Measurements from ENCODE around the gene FUT1.
"Not testable (repeated sequence)": the region's sequence is repeated elsewhere in the genome, so short reads cannot be mapped to it uniquely, and the experiment has no call there.

Gene FUT1

DNA sequence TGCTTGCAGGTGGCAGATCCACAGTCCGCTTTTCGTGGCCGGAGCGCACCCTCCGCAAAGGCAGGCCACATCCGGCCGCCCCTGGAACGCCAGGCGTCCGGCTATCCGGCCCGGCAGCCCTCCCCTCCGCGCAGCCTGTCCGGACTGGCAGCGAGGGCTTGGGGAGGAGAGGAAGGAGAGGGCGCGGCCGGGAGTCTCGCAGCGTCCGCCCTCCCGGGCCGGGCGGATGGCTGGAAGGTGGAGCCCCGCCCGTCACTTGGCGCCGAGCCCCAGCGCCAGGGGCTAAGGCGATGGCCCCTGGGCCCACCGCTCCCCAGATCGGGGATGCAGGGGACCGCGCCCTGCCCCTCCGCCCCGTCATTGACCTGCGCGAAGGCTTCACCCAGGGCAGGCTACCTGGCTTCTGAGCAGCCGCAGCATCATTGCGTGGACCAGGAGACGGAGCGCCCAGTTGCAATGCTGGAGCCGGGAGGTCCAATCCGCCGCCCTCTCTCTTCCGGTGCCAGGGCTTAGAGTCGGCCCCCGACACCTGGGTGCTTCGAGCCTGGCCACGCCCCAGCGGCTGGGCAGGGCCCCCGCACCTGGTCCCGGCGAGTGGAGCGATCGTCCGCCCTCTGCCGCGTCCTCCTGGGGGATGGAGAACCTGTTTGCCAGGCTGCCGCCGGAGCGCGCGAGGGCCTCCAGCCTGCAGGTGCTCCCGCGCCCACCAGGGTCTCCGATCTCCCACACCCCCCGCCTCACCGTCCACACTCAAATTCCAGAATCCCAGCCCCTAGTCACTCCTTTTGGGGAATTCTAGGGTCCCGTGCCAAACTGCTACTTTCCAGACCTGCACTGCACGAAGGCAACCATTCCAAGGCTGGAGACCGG lies at the start of gene FUT1:
Gene FUT1, minus strand, starts transcription at position 146 of the 870 bp plus-strand sequence. CDS start 1,360 bp downstream, outside the sequence.
- peak; percentile 94 for DNase-seq

DNA sequence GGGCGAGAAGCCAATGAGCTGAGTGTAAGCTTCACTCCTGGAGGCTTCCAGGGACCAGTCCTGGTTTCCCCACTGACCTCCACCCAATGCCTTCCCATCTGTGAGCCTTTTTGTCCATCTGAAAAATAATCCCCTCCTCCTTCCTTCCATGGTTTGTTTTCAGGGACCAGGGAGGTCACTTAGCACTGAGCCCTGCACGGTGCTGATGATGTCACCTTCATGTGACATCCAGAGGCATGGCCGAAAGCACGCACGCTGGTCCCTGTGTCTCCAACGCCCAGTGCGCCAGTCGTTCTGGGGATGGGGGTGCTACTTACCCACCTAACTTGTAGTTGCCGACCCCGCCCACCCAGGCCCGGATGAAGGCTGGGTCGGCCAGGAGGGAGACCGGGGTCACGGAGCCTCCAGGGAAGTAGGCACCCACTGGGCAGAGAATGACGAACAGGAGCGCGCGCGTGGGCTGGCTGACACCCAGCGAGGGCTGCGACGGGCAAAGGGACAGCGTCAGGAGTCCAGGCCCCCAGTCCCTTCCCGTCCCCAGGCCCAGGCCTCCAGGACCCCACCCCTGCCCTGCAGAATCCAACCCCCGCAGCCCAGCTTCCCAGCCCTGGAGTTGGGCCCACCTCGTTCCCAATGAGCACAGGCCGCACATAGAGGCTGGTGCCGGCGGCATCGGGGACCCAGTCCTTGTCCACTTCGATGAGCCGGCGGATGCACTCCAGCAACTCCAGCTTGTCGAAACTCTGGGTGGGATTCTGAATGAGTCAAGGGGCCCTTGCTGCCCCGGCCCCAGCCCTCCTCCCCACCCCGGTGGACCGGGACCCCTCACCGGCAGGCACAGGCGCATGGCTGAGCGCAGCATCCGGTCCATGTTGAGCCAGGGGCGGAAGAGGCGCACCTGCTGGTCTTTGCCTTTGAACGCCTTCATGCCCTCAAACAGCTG lies 47.2 kb upstream of the FUT1 start:
- no peak for DNase-seq

DNA sequence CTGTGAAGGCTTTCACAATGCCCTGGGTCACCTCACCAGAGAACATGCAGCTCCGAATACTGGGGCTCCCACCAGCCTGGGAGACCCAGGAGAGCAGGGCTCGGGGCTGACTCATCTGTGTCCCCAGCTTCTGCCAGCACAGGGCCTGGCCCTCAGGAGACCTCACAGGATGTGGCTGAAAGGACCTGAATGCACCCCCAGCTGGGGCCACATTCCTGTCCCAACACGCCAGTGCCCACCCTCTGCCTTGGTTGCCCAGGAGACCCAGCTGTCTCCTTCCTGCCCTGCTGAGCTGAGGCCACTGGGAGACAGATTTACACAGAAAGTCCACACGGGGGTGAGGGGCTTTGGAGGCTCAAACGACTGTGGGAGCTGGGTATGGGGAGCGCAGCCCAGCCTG lies 46.5 kb upstream of the FUT1 start:
- DNase-seq = no peak

DNA sequence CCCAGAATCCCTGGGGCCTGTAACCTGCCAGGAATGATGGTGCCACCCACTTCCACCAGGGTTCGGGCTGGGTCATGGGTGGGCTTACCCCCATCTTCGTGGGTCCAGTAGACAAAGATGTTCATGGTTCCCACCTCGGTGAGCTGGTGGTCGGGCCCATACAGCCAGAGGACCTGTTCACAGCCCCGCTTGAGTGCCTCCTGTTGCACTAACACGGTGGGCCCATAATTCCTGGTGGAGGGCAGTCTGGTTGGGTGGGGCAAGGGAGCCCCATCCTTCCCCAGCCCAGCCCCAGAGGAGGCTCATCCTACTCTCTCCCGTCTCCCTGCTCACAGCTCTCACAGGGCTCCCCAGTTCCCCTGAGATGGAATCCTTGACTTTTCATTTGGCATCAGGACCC lies 44.7 kb upstream of the FUT1 start:
- no peak for DNase-seq

DNA sequence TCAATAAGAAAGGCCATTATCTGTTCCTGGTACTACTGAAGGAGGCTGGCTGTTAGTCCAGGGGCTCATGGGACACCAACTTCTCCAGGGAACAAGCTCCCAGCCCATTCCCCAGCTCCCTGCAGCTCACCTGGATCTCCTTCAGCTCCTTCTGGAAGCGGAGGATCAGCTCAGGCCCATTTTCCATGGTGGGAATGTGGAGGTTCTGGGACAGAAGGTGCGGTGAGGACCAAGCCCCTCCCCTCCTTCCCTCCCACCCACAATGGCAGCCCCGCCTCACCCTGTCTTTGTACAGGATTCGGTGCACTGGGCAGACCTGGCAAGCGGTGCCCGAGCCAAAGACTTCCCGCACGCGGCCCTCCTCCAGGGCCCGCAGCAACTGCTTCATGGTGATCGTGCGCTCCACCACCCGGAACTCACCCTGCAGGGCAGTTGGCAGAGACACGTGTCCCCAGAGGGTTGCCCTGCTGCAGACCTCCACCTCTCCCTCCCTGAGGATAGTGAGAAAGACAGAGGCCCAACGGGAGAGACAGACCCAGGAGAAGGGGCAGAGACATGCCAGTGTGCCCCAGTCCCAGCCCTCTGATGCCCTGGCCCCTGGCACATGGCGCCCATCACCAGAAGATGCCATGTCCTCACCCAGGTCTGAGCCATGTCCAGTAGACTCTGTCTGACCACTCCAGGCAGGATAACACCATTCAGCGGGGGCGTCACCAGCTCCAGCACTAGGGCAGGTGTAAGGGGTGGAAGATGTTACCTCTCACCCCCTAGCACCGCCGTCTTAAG lies 44.0 kb upstream of the FUT1 start:
- DNase-seq = no peak

DNA sequence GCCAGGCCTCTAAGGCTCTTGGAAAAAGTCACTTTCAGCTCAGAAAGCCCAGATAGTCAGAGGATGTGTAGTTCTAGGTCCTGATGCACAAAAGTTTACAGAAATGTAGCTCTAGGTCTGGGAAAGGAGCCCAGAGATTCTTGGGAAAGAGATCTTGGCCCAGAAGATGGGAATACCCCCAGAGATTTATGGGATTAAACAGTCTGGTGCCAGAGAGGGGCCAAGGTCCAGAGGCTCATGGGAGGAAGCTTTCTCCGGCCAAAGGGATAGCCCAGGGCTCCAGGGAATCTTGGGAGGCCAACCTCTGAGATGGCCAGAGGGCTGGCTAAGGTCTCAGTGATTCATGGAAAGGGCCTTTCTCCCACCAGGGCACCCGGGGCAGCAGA lies 43.2 kb upstream of the FUT1 start:
- no peak for DNase-seq

DNA sequence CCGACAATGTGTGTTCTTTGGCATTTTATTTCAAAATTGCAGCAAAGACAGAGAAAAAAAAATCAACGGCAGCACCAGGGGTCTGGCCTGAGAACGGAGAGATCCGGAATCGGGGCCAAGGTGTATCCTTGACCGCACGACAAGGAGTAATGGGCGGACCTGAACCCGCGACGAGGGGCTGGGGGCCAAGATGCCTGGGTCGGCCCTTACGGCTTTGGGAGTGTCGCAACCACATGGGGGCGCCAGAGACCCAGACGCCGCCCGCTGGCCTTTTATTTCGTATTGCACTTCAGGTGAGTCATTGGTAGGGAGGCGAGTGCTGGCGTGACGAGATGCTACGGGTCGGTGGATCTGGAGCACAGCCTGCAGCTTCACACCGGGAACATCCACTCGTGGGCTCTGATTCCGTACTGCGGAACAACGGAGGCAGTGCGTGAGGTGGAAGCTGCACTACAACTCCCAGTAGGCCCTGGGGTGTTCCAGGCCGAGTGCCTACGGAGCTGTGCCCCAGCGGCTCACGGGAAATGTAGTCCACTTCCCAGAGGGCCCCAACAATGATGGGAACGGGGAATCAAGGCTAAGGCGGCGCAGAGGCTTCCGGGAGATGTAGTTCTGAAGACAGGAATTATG lies 42.7 kb upstream of the FUT1 start:
- peak; percentile 96 for DNase-seq

DNA sequence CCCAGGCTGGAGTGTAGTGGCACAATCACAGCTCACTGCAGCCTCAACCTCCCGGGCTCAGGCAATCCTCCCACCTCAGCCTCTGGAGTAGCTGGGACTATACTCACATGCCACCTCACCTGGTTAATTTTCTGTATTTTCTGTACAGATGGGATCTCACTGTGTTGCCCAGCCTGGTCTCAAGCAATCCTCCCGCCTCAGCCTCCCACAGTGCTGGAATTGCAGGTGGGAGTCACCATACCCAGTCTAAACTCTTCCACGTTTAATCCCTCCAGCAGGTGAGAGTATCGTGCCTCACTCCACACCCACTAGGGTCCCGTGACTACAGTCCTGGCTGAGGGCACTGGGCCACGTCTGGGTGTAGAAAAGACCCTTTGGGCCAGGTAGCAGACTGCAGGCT lies 41.9 kb upstream of the FUT1 start:
- DNase-seq = no peak

DNA sequence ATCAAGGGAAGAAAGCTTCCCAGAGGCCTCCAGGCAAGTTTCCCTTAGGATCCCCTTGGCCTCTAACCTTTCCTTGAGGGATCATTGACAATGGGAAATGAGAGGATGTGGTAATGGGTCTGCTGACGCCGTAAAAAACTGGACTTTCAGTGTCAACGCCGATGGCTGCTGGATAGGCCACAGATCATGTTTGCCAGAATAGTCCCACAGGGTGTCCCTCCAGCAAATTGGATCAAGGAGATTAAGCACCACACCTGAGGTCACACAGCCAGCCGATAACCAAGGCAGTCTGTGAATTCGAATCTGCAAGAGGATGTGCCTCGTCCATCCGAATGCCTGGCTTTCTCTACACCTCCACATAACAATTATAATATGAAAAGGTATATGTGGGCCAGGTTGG lies 40.8 kb upstream of the FUT1 start:
- DNase-seq = no peak

DNA sequence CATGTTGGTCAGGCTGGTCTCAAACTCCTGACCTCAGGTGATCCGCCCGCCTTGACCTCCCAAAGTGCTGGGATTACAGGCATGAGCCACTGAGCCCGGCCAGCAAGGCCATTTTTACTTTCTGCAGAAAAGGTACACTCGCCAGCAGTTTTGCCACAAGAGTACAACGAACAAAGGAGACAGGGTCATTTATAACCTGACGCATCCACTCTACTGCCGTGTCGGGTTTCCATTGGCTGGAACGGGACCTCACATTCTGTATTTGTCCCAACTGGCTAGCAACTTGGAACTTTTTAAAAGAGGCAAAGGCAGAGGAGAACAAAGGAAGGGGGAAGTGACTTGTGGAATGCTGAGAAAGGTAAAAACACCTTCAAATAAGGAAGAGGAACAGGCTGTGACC lies 34.9 kb upstream of the FUT1 start:
- DNase-seq = not testable (repeated sequence)

DNA sequence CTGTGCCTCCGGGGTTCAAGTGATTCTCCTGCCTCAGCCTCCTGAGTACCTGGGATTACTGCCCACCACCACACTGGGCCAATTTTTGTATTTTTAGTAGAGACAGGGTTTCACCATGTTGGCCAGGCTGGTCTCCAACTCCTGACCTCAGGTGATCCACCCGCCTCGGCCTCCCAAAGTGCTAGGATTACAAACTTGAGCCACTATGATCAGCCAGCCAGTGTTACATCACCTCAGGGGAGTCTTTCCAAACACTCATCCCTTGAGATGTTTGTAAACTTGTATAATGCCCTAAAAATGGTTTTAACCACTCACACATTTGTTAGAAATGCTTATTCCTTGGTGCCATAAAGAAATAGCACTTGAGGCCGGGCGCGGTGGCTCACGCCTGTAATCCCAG lies 34.0 kb upstream of the FUT1 start:
- DNase-seq = not testable (repeated sequence)

DNA sequence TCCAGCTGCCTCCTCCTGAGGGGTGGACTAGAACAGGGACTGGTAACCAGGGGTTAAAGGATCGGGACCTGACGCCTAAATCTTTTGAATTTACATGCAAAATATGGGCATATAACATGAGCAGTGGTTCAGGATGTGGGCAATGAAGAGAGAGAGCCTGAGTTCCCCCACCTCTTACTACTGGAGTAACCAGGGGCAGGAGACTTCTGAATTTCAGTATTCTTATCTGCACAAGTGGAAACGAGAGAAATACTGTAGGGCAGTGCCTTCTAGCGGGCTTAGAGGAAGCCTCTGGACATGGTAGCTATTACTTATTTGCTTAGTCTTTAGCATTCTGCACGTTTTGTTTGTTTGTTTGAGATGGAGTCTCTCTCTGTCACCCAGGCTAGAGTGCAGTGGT lies 32.1 kb upstream of the FUT1 start:
- DNase-seq = no peak

DNA sequence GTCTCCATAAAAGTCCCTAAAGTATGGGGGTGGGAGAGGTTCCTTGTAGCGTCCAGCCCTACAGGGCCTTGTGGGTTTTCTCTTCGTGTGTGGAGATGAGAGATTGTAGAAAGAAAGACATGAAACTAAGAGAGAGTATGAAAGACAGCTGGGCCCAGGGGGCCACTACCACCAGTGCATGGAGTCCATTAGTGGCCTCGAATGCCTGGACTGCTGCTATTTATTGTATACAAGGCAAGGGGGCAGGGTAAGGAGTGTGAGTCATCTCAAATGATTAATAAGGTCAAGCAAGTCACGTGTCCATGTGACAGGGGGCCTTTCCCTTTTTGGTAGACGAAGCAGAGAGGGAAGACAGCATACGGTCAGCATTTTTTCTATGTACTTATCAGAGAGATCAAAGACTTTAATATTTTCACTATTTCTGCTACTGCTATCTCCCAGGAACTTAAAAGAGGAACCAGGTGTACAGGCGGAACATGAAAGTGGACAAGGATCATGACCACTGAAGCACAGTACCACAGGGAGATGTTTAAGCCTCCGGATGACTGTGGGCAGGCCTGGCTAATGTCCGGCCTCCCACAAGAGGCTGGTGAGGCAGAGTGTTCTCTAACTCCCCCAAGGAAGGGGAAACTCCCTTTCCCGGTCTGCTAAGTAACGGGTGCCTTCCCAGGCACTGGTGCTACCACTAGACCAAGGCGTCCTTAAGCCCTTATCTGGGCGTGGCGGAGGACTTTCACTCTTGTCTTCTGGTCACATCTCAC lies 28.4 kb upstream of the FUT1 start:
- DNase-seq = no peak

DNA sequence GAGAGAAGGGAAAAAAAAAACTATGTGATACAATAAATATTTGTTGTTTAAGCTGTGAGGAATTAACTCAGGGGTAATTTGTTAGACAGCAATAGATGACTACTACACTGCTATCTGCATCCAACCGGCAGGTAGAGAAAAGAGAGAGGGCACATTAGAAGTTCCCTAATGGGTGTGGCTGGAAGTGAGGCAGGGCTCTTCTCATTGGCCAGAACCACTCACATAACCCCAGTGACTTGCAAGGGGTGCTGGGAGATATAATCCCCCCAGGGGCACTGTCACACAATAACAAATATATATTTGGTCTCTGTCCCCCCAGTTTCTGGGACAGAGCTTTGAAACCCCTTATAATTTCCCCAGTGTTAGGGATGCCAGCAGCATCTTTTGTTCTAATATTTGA lies 27.2 kb upstream of the FUT1 start:
- no peak for DNase-seq

DNA sequence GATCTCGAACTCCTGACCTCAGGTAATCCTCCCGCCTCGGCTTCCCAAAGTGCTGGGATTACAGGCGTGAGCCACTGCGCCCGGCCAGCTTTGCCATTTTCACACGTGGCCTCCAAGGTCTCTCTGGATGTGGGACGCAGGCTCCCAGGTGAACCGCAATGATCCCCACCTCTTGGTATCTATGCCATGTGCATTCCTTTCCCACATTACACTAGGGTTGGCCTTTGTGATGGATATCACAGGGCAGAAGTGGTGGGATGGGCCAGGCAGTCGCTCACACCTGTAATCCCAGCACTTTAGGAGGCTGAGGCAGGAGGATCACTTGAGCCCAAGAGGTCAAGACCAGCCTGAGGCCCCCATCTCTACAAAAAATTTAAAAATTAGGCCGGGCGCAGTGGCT lies 25.3 kb upstream of the FUT1 start:
- DNase-seq = no peak

DNA sequence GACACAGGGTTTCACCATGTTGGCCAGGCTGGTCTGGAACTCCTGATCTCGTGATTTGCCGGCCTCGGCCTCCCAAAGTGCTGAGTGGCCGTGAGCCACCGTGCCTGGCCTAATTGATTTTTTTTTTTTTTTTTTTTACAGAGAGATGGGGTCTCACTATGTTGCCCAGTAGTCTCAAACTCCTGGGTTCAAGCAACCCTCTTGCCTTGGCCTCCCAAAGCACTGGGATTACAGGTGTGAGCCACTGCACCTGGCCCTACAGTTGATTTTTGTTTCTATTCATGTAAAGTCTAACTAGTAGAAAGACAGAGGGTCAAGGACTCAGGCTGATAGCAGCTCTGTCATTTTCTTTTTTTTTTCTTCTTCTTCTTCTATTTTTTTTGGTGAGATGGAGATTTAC lies 24.7 kb upstream of the FUT1 start:
- no peak for DNase-seq

DNA sequence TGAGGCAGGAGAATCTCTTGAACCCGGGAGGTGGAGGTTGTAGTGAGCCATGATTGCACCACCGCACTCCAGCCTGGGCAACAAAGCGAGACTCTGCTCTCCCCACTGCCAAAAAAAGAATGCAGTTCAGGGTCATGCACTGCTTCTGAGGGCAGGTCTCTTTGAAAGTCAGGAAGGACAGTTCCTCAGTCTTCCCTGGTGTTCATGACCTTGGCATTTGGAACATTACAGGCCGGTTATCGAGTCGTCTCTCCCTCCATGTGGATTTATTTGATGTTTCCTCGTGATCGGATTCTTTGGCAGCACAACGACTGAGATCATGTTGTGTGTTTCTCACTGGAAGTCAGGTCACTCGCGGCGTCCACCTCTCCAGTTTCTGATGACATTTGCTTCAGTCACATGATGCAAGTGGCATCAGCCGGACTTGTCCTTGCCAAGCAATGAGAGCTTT lies 20.1 kb upstream of the FUT1 start:
- DNase-seq = no peak

DNA sequence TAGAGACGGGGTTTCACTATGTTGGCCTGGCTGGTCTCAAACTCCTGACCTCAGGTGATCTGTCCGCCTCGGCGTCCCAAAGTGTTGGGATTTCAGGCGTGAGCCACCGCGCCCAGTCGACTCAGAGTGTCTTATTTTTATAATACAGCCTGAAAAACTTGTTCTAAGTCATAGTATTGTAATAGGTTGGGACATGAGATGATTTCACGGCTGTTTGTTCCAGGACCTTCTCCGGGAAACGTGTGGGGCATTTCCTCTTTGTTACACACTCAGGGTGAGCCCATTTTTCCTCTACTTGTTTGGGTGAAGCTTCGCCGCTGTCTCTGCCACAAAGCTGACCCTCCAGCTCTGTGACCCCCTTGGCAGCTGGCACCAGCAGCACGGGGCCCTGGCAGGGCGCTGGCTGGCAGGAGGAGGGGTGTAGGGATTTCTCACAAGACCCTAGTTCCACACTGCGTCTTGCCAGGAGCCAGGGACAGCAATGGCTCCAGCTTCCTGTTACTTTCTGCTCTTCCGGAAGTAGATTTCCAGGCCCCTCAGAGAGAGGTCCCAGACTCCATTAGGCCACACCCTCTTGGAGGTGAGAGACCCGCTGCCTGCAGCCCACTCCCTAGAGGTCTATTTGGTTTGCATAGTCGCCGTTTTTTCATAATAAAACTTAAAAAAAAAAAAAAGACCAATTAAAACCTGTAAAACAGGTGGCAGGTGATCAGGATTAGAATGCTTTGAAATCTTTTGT lies 18.5 kb upstream of the FUT1 start:
- DNase-seq = no peak

DNA sequence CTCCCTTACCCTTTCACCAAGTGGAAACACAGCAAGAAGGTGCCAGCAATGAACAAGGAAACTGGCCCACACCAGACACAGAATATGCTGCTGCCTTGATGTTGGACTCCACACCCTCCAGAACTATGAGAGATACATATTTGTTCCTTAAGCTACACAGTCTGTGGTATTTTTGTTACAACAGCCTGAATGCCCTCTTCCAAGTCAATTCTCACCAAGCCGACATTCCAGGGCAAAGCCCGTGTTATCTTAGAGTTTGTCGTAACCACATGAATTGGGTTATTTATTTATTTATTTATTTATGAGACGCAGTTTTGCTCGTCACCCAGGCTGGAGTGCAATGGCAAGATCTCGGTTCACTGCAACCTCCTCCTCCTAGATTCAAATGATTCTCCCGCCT lies 17.8 kb upstream of the FUT1 start:
- no peak for DNase-seq

DNA sequence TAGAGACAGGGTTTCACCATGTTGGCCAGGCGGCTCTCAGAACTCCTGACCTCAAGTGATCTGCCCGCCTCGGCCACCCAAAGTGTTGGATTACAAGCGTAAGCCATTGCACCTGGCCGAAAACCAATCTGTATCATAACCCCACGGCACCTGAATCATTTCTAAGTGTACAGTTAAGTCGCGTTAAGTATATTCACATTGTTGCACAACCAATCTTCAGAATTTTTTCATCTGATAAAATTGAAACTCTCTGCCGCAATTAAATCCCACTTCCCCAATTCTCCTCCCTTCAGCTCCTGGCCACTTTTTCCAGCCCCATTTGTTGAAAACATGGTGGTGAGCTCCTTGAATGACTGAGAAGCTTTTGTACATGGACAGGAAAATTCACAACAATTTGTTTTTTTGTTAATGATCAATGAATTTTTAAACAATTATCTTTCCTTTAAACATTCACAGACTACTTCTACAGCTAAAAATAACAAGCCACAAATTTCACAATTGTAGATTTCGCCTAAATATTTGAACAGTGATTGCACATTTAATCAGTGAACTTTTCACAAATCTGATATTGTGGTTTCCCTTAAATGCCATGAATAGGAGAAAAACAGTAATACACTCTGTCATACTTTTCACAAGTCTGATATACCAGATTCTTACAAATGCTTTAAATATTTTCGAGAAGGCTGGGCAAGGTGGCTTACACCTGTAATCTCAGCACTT lies 16.7 kb upstream of the FUT1 start:
- DNase-seq = no peak
